NCI-H2196 (cell line): ENCODE measurements around the gene CALR.
"Not testable (repeated sequence)": the region's sequence is repeated elsewhere in the genome, so short reads cannot be mapped to it uniquely, and the experiment has no call there.

Experiments
- DNase-seq: peaks from one replicate; lab custom pipeline; 2025; ENCODE audit not compliant: unreplicated experiment; lab: John Stamatoyannopoulos, UW

Gene CALR

DNA sequence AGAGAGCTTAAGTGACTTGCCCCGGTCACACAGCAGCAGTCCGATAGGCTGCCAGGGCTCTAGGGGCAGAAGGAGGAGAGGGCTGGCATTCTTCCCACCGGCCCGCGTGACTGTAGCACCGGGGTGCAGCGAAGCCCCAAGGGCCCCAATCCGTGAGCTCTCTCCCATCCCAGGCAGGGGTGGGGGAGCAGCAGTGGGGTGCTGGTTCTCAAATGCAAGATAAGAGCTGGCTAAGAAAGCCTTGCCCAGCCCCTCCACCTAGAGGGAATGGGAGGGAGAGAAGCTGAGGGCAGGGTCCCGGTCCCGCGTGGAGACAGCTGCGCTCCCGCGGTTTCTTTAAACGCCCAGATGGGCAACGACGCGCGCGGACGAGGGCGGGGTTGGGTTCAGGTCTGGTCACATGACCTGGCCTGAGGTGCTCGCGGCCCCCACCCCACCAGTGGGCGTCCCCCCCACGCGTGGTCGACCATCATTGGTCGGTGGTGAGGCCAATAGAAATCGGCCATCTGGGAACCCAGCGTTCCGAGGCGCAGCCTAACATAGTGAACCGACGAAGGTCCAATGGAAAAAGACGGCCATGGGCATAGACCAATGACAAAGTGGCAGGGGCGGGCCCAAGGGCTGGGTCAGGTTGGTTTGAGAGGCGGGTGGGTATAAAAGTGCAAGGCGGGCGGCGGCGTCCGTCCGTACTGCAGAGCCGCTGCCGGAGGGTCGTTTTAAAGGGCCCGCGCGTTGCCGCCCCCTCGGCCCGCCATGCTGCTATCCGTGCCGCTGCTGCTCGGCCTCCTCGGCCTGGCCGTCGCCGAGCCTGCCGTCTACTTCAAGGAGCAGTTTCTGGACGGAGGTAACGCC is at the start of gene CALR:
TSS of gene CALR (plus strand) at position 683 of the 852 bp plus-strand sequence. CDS start at position 754, 71 bp downstream.
- DNase-seq = peak; percentile 99

DNA sequence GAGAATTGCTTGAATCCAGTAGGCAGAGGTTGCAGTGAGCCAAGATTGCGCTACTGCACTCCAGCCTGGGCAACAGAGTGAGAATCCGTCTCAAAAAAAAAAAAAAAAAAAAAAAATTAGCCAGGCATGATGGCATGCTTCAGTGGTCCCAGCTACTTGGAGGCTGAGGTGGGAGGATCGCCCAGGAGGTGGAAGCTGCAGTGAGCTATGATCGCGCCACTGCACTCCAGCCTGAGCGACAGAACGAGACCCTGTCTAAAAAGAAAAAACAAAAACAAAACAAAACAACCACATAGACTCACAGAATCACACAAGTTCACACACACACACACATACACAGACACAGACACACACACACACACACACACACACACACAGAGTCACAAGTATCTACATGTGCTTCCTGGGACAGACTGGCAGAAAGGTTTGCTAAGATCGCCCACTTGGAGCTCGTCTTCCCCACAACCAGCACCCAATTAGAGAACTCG is 48.1 kb upstream of the CALR start:
- DNase-seq = not testable (repeated sequence)

DNA sequence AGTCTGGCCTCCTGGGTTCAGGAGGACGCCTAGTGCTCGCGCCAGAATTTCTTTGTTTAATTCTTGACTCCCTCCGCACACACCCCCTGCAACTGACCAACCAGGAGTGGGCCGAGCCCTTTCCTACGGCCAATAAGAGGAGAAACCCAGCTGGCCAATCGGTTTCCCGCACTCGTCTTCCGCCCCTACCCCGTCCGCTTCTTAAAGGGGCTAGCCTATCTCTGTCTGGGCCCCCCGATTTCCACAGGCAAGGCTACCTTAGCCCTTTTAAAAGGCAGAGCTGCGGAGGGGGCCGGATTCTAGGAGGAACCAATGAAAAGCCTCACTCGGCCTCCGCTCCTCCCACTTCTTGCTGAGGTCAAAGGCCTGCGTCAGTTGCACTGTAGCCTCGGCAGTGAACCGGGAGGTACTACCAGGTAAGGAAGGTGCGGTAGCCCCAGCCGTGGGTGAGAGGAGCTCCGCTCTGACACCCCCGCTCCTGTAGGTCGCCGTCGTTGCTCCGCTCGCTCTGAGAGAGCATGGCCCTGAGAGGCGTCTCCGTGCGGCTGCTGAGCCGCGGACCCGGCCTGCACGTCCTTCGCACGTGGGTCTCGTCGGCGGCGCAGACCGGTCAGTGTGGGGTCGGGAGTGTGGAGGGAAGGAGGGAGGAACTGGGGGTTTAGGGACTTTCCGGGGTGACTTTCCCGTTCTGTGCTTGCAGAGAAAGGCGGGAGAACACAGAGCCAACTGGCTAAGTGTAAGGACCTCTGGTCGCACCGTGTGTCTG is 47.4 kb upstream of the CALR start, which contains the start of gene GCDH:
TSS of gene GCDH (plus strand) at position 374 of the 766 bp plus-strand sequence. CDS start at position 519, 145 bp downstream.
- DNase-seq = peak; percentile 97

DNA sequence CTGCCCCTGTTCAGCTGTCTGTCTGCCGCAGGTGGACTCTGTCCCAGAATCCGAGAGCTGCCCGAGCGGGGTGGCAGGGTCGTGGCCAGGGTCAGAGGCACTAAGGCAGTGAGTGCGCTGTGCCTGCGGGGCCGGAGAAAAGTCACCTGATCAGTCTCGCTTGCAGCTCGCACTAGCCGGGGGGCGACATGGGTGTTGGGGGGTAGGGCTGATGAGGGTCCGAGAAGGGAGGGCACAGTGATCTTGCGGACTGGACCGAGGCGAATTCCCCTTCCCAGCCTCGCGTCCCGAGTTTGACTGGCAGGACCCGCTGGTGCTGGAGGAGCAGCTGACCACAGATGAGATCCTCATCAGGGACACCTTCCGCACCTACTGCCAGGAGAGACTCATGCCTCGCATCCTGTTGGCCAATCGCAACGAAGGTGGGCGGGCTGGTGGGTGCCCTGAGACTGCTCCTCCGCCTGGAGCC is 46.8 kb upstream of the CALR start:
- no peak for DNase-seq

DNA sequence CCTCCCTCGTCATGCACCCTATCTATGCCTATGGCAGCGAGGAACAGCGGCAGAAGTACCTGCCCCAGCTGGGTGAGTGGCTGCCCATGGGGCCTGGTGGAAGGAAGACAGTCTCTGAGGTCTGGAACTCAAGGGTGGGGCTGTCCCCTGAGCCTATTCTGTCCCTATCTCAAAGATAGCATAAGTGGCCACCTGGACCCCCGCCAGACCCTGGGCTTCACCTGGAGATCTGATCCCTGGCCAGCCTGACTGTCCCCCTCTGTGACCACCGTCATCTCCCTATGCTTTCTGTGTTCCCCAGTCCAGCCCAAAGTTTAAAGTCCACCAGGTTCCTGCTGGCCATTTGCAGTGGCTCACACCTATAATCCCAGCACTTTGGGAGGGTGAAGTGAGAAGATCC is 44.8 kb upstream of the CALR start:
- no peak for DNase-seq

DNA sequence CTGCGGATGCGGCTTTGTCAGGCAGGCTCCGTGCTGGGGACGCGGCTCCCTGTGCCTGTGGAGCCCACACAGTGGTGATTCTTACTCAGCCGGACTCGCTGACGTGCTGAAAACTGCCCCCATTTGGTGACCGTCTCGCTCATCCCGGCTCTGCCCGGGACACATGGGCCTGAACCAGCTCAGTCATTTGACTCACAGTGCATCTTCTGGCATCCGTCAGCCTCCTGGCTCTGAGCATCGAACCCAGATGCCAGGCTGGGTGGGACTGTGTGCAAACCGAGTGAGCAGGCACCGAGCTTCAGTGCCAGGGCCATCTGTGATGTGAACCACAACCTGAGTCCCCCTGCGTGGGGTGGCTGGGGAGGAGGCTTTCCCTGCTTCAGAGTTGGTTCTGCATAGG is 41.9 kb upstream of the CALR start:
- no peak for DNase-seq

DNA sequence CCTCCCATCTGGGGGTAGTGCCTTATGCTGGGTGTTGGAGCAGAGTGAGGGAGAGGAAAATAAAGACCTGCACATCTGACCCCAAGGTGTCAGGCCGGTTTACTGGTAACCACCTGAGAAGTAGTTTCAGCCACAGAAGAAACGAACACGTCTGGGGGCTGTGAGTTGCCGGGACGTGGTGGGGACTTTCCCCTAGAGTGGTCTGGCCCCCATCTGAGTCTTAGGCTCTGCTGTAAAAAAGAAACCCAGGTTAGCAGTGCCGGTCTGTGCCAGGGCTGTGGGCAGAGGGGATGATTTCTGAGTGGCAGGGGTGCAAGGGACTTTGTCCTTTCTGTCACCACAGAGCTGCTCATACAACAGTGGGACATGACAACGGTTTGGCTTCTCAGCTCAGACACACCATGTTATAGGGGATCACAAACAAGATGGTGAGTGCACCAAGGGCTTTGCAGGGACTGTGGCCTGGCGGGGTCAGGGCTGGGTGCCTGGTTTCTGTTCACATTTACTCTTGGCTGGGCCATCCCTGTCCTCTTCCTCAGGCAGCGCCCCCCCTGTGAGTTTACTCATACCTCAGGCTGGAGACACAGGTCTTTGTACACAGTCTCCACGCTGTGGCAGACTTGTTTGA is 38.4 kb upstream of the CALR start:
- DNase-seq = no peak

DNA sequence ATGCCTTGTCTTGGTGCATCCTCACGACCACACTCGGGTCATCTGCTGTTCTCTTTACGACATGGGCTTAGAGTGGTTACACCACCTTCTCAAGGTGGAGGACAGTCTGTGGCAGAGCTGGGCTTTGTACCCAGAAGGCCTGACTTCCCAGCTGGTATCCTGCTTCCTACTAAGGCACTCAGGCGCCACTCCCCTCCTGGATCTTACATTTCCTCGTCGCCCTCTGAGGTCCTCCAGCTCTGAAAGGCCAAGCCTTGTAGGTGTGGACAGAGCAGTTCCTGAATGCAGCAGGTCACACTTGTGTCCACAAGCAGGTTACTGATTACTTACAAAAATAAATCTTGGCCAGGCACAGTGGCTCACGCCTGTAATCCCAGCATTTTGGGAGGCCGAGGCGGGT is 31.2 kb upstream of the CALR start:
- no peak for DNase-seq

DNA sequence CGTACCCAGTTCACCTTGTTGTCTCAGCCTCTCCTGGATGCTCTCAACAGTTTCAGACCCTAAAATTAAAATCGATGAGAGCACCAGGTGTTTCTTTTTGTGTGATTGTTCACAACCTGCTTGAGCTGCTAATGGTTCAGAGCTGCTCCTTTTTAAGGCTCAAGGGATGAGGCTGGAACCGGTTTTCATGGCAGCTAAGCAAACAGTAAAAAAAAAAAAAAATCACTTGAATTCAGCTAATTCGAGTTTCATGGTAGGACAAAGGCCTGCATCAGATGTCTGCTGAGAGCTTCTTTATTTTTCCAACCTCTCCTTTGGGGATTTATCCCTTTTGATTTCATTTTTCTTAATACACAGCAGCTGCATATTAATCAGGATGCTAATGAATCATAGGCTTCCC is 25.8 kb upstream of the CALR start:
- peak; percentile 67 for DNase-seq

DNA sequence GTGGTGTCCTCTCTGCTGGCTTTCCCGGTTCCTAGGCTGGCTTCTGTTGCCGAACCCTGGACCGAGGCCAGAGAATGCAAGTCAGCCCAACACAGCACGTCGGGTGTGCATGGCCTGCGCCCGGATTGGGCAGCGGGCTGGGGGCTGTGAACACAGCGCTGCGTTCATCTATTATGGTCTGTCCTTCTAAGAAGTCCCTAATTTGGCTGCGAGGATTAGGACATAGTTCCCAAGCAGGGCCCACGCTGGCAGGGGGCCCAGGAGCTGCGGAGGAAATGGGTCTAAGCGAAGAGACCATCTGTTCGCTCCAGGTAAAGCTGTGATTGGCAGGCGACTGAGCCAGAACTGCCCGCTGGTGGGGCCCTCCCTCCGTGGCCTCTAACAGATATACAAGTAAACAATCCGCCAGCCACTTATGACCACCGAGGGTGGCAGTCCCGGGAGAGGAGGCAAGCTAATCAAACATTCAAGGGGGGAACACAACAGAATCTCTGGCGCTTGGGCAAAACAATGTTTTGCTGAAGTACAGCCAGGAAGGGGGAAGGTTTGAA is 25.3 kb upstream of the CALR start:
- peak; percentile 100 for DNase-seq

DNA sequence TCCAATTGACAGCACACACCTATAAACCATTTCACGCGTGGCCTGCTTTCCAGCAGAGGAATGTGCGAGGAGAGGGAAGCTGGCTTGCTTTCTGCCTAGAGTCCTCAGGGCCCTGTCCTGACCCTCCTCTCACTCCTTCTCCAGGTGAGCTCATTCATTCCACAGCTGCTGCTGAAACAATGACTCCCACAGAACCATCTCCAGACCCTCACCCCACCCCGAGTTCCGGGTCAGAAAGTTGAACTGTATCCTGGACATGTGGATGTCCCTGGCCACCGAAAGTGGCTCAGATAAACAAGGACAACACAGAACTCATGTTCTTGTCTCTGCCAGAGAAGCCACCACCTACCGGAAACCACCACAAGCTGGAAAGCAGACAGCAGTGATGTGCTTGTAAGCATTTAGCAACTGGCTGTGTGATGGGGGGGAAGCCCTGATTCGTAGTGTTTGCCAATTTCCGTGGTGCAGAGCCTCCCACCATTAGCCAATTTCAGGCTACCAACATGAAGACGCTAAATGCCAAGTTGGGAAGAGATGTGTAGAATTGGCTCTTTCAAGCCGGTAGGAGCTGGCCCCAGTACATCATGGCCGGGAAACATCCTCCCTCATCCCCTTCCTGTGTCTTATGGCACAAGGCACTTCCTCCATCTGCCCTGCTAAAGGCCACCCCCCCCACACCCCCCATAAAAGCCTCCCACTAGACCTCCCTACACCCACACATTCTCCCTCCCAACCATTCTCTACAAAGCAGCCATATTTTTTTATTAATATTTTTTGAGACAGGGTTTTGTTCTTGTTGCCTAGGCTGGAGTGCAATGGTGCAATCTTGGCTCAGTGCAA is 24.3 kb upstream of the CALR start:
- peak; percentile 27 for DNase-seq

DNA sequence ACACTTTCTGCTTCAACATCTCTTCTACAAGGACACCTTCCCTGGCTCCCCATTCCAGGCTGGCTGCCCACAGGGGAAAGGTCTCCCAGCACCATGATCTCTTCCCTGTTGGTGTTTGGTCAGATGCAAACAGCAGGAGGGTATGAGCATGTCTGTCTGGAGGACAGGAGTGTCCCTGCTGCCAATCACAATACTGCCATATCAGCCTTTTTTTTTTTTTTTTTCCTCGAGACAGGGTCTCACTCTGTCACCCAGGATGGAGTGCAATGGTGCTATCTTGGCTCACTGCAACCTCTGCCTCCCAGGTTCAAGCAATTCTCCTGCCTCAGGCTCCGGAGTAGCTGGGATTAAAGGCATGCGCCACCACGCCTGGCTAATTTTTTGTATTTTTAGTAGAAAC is 22.5 kb upstream of the CALR start:
- DNase-seq = not testable (repeated sequence)

DNA sequence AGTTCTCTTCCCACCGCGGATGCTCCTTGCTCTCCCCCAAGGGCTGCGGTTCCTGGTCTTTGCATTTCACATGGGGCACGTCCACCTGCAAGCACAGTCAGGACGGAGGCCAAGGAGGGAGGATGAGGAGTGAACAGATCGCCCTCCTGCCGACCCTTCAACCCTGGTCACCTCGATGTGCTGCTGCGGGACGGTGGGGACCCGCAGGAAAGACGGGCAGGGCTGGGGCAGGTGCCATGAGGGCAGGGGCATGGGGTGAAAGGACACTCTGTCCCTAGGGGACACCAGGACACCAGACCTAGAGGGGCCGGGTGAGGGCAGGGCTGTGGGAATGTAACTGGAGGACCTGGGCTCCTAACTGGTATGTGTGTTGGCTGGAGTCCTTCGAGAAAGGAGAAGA is 20.2 kb upstream of the CALR start:
- no peak for DNase-seq

DNA sequence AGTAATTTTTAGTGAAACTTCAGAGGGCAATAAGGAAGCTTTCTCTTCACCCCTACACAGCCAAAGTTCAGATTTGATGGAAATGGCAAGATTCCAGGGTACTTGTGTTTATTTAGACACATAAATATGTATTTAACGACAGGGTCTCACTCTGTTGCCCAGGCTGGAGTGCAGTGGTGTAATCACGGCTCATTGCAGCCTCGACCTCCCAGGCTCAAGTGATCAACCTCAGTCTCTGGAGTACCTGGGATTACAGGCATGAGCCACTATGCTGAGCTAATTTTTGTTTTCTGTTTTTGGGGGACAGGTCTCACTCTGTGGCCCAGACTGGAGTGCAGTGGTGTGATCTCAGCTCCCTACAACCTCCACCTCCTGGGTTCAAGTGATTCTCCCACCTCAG is 17.4 kb upstream of the CALR start:
- DNase-seq = no peak

DNA sequence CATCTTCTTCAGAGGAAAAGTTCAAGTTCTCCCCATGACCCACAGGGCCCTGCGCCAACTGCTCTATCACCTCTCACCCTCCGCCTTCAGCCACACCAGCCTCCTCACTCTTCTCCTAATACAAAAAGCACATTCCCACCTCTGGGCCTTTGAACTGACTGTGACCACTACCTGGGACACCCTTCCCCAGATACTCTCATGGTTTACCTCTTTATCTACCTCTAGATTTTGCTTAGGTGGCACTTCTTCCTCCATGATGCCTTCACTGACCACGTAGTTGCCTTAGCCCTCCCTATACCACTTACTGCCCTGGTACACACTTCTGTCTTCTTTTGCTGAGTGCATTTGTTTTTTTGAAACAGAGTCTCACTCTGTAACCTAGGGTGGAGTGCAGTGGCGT is 15.4 kb upstream of the CALR start:
- DNase-seq = no peak

DNA sequence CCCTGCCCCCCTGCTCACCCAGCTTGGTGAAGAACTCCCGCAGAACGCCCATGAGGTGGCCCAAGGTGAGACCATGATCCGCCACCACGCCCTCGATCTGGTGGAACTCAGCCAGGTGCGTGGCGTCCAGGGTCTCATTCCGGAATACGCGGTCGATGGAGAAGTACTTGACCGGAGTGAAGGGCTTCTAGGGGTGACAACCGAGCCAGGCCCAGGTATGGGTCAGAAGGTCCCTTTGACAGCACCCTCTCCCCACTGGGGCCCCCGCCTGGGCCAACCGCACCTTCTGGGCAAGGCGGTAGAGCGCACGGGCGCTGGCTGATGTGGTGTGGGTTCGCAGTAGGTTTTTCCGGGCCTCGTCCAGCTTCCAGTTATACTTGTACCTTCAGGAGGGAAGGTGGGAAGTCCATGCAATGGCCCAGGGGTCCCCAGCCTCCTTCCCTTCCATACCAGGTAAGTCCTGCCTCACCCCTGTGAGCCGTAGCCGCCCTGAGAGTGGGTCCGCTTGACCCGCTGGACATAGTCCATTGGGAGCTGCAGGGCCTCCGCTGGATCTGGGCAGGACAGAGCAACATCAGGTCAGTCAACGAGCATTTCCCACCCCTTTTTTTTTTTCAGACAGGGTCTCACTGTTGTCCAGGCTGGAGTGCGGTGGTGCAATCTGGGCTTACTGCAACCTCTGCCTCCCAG is 13.6 kb upstream of the CALR start:
- no peak for DNase-seq

DNA sequence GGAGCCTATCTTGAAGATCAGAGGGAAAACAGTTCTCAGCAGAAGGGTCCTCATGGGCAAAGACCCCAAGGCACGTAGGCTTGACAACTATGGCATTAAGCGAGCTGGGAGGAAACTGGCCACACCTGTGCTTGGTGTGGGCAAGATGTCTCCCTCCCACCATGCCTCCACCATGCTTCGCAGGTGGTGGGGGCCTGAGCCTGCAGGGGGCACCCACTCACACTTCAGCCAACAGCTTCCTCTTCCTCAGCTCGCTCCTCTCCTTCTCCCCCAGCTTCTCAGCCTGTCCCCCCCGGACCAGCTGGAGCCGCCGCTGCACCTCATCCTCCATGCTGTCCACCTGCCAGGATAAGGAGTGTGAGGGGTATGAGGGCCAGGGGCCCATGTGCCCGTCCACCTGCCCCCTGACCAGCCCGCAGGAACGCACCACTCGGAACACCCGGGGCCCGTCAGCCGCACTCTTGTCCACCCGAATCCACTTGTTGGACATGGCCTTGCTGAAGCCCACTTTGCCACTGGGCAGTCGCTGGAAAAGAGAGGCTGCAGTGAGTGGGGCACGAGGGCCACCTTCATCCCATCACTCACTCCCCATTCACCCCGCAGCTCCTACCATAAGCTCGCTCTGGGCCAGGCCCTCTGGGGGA is 8.3 kb upstream of the CALR start:
- no peak for DNase-seq

DNA sequence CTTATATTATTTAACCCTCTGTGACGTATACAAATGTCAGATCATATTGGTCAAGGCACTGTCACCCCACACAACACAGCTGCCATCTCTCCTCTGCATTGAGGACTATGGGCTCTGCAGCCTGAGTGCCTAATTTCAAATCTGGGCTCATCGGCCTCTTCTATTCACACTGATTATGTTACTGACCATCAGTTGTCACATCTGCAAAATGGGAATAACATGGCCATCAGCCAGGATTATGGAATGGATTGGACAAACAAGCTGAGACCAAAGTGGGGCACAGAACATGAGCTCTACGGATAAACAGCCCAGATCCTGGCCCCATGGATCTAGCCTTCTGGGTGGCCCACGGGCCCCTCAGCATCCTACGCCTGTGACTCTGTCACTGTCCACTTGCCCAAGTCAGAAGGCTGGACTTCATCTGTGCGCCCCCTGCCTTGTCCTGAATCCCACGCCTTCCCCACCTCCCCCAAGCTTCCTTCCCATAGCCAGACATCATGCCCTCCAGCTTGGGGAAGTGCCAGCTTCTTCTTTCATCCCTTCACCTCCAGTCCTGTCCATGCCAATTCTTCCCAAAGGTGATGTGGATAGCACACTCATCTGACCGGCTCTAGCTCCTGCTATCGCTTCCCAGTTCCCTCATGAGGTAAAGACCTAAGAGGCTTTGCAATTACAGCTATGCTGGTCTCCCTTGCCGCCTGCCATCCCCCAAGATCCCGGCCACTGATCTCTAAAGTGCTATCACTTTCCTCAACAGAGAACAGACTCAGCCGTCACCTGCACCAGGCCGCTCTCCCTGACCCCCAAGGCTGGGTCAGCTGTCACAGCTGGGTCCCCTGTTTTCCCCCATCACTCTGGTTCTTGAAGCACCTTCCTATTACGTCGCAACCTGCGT is 5.8 kb upstream of the CALR start:
- DNase-seq = no peak
